ENCODE data around the gene DENND2C. TPM values are rescaled to one million over a fixed set of nuclear protein-coding genes. Genes with fewer than 3 reads are reported as not detected.

The DENND2C gene
- total and polyA plus RNA-seq, 2 of the 13 experiments (the other 11 are each of a cell fraction or from before 2014, with no cell fraction given) = 0.08 to 0.33 TPM

DNA sequence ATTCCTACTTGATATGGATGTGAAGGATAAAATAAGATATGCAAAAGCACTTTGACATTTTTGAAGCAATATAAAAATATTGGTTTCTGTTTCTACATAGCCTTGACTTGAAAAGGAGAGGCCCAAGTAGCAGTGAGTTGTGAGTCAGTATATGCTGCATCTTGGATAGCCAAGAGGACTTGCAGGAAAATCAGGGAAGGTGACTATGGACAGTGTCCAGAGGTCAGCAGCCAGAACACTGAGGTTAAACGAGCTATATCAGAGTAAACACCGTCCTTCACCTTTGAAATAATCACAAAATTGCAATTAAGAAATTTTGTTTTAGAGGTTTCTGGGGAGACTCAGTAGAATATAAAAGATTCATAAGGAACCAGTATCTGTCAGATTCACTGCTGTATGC is 32.1 kb upstream of the DENND2C start:
- Histone ChIP-seq H3K4me1 (ENCODE audit: insufficient read depth, low read length) (peaks cover 8% of the 10 kb centered on the region; the same call in 1 of the 2 replicates), H4K20me1 (ENCODE audit: insufficient read depth, low read length) (no peaks in the 10 kb centered on the region), H3K79me2 (ENCODE audit: insufficient read depth, low read length) (no peaks in the 10 kb centered on the region), H3K27me3 (ENCODE audit: control insufficient read depth in 1 of 2, insufficient read depth in 2 of 2, low read length in 2 of 2) (no peaks in the 10 kb centered on the region), H3K9ac (ENCODE audit: insufficient read depth, low read depth, low read length) (no peak overlapping the region), H3K9me3 (ENCODE audit: low read length) (no peaks in the 10 kb centered on the region), H3K4me2 (ENCODE audit: low read depth, low read length) (no peak overlapping the region), H3K36me3 (replicated peaks in 1 of 2; ENCODE audit: control insufficient read depth in 1 of 2, insufficient read depth in 2 of 2, low read length in 2 of 2) (peaks cover 2 to 6% of the 10 kb centered on the region in 2 experiments; a peak in 2 of 5 replicates), H3K27ac (ENCODE audit: extremely low read length, insufficient read depth, low read length) (no peak overlapping the region), H2AFZ (ENCODE audit: low read length) (no peak overlapping the region), H3K4me3 (replicated peaks in 1 of 3; ENCODE audit: insufficient read depth in 1 of 3, low read depth in 2 of 3, low read length in 3 of 3) (no peak overlapping the region)
- in situ Hi-C loops (cut with HindIII; ENCODE audit: extremely low pct_ligation_motif_present, low pct_unique_long_range_greater_than_20kb) (no loop called here), intact Hi-C loops (cut with micrococcal nuclease; ENCODE audit: unreplicated experiment) (no loop called here)
- no peak for FAIRE-seq
- CTCF ChIA-PET (ENCODE audit: low intra/inter-chr PET ratio, low total read pairs) = no interaction called here
- TF ChIP-seq POGZ (CRISPR knock-in tag; IDR thresholded peaks at IDR 0.05) (no peak), ZEB1 (IDR thresholded peaks at IDR 0.05; ENCODE audit: insufficient replicate concordance, low read depth) (no peak), TEAD2 (CRISPR knock-in tag; IDR thresholded peaks at IDR 0.05) (no peak), MAZ (IDR thresholded peaks at IDR 0.05; ENCODE audit: borderline replicate concordance, low read depth, low read length) (no peak), MAZ (CRISPR knock-in tag; IDR thresholded peaks at IDR 0.05; ENCODE audit: low read depth) (no peak), NCOA2 (CRISPR knock-in tag; IDR thresholded peaks at IDR 0.05) (no peak), KAT2B (IDR thresholded peaks at IDR 0.05; ENCODE audit: borderline replicate concordance, low read depth, low read length) (no peak), ZBTB38 (CRISPR knock-in tag; IDR thresholded peaks at IDR 0.05) (no peak), ZNF768 (CRISPR knock-in tag; IDR thresholded peaks at IDR 0.05) (no peak)
- TF ChIP-seq, protein P1, sequence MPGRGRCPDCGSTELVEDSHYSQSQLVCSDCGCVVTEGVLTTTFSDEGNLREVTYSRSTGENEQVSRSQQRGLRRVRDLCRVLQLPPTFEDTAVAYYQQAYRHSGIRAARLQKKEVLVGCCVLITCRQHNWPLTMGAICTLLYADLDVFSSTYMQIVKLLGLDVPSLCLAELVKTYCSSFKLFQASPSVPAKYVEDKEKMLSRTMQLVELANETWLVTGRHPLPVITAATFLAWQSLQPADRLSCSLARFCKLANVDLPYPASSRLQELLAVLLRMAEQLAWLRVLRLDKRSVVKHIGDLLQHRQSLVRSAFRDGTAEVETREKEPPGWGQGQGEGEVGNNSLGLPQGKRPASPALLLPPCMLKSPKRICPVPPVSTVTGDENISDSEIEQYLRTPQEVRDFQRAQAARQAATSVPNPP (CRISPR knock-in tag; IDR thresholded peaks at IDR 0.05) = no peak
- TF ChIP-seq, protein P2, sequence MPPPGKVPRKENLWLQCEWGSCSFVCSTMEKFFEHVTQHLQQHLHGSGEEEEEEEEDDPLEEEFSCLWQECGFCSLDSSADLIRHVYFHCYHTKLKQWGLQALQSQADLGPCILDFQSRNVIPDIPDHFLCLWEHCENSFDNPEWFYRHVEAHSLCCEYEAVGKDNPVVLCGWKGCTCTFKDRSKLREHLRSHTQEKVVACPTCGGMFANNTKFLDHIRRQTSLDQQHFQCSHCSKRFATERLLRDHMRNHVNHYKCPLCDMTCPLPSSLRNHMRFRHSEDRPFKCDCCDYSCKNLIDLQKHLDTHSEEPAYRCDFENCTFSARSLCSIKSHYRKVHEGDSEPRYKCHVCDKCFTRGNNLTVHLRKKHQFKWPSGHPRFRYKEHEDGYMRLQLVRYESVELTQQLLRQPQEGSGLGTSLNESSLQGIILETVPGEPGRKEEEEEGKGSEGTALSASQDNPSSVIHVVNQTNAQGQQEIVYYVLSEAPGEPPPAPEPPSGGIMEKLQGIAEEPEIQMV (CRISPR knock-in tag; IDR thresholded peaks at IDR 0.05; ENCODE audit: low read depth) = no peak
- peak; percentile 58 for ATAC-seq
- no peak for DNase-seq (ENCODE audit: low spot score)
- POLR2A ChIA-PET = no interaction called here
- 3% methylated on average over 2 of the region's 2 CpGs for WGBS (ENCODE audit: low lambda C conversion rate)
- no TSS peak for BruUV-seq (replicated peaks)
